Dendritic cell treated with granulocyte-macrophage colony-stimulating factor and Interleukin-4, amounts not matched to agents 40 ng/mL and 50 ng/mL, for 4 days (primary cell): Measurements from ENCODE around the gene GDPD5.

Source experiments
- H3K27ac Mint-ChIP-seq: one replicate; pipeline ENCODE4 v1.8.0; 2022; ENCODE audit warnings: mild to moderate bottlenecking, mixed read lengths
- H3K27me3 Mint-ChIP-seq: one replicate; pipeline ENCODE4 v1.8.0; 2022; ENCODE audit warnings: mild to moderate bottlenecking, mixed read lengths
- H3K36me3 Mint-ChIP-seq: one replicate; pipeline ENCODE4 v1.8.0; 2022; ENCODE audit warnings: low read depth, mixed read lengths
- H3K4me1 Mint-ChIP-seq: one replicate; pipeline ENCODE4 v1.8.0; 2022; ENCODE audit warnings: low read depth, mixed read lengths
- H3K4me3 Mint-ChIP-seq: one replicate; pipeline ENCODE4 v1.8.0; 2022; ENCODE audit warnings: mild to moderate bottlenecking, moderate library complexity, mixed read lengths
- H3K9me3 Mint-ChIP-seq: one replicate; pipeline ENCODE4 v1.8.0; 2022; ENCODE audit warnings: mixed read lengths
- intact Hi-C: fragments of 100-400 bp; cut with micrococcal nuclease; formaldehyde crosslinking; loops from one replicate; pipeline ENCODE4 v1.15.0; 2022

Gene GDPD5

GRCh38 chr11:75504501-75504900 lies 21.2 kb downstream of the GDPD5 start:
- Mint-ChIP-seq H3K27ac (no peak overlapping the region), H3K4me1 (peaks cover 51% of the 10 kb centered on the region), H3K36me3 (no peaks in the 10 kb centered on the region), H3K27me3 (peaks cover 1% of the 10 kb centered on the region), H3K4me3 (no peak overlapping the region), H3K9me3 (no peaks in the 10 kb centered on the region)
- intact Hi-C loops = no loop called here

- Mint-ChIP-seq H3K27me3 (peaks cover 1% of the 10 kb centered on the region), H3K36me3 (no peaks in the 10 kb centered on the region), H3K4me1 (peaks cover 52% of the 10 kb centered on the region), H3K27ac (no peak overlapping the region), H3K4me3 (no peak overlapping the region), H3K9me3 (no peaks in the 10 kb centered on the region)
- intact Hi-C loops = no loop called here
Observed at GRCh38 chr11:75503531-75504099, 22.1 kb downstream of the GDPD5 start.

- Mint-ChIP-seq H3K9me3 (no peaks in the 10 kb centered on the region), H3K27me3 (peaks cover 1% of the 10 kb centered on the region), H3K4me3 (no peak overlapping the region), H3K4me1 (peaks cover 38% of the 10 kb centered on the region), H3K27ac (no peak overlapping the region), H3K36me3 (no peaks in the 10 kb centered on the region)
- intact Hi-C loops = no loop called here
Observed at GRCh38 chr11:75502138-75502537, 23.6 kb downstream of the GDPD5 start.

- H3K27ac Mint-ChIP-seq = no peak overlapping the region
Observed at GRCh38 chr11:75500742-75501141, 25.0 kb downstream of the GDPD5 start.

GRCh38 chr11:75499423-75500190 lies 26.1 kb downstream of the GDPD5 start:
- no peaks in the 10 kb centered on the region for H3K27me3 Mint-ChIP-seq
- no peak overlapping the region for H3K27ac Mint-ChIP-seq
- intact Hi-C loops = no loop called here
- no peak overlapping the region for H3K4me3 Mint-ChIP-seq
- no peaks in the 10 kb centered on the region for H3K9me3 Mint-ChIP-seq
- H3K4me1 Mint-ChIP-seq = peaks cover 24% of the 10 kb centered on the region
- H3K36me3 Mint-ChIP-seq = no peaks in the 10 kb centered on the region

More at GRCh38 chr11:75500742-75501141, 25.0 kb downstream of the GDPD5 start:
- Mint-ChIP-seq H3K4me3 (no peak overlapping the region), H3K4me1 (peaks cover 35% of the 10 kb centered on the region), H3K36me3 (no peaks in the 10 kb centered on the region), H3K9me3 (no peaks in the 10 kb centered on the region), H3K27me3 (no peaks in the 10 kb centered on the region)
- intact Hi-C loops = no loop called here

- H3K9me3 Mint-ChIP-seq = no peaks in the 10 kb centered on the region
- intact Hi-C loops = no loop called here
- no peaks in the 10 kb centered on the region for H3K27me3 Mint-ChIP-seq
- no peaks in the 10 kb centered on the region for H3K36me3 Mint-ChIP-seq
- H3K4me1 Mint-ChIP-seq = peaks cover 18% of the 10 kb centered on the region
- no peak overlapping the region for H3K4me3 Mint-ChIP-seq
- H3K27ac Mint-ChIP-seq = no peak overlapping the region
Observed at GRCh38 chr11:75498556-75499255, 27.0 kb downstream of the GDPD5 start.

- Mint-ChIP-seq H3K9me3 (no peaks in the 10 kb centered on the region), H3K4me3 (no peak overlapping the region), H3K4me1 (peaks cover 18% of the 10 kb centered on the region), H3K27me3 (no peaks in the 10 kb centered on the region), H3K27ac (no peak overlapping the region), H3K36me3 (no peaks in the 10 kb centered on the region)
- intact Hi-C loops = no loop called here
Observed at GRCh38 chr11:75497788-75498409, 27.8 kb downstream of the GDPD5 start.

- Mint-ChIP-seq H3K36me3 (no peaks in the 10 kb centered on the region), H3K9me3 (no peaks in the 10 kb centered on the region), H3K4me3 (no peak overlapping the region), H3K27me3 (no peaks in the 10 kb centered on the region), H3K27ac (no peak overlapping the region), H3K4me1 (peaks cover 23% of the 10 kb centered on the region)
- intact Hi-C loops = no loop called here
Observed at GRCh38 chr11:75496305-75496752, 29.4 kb downstream of the GDPD5 start.

- Mint-ChIP-seq H3K9me3 (no peaks in the 10 kb centered on the region), H3K4me3 (no peak overlapping the region), H3K36me3 (no peaks in the 10 kb centered on the region), H3K27me3 (no peaks in the 10 kb centered on the region), H3K4me1 (peaks cover 23% of the 10 kb centered on the region), H3K27ac (no peak overlapping the region)
- intact Hi-C loops = no loop called here
Observed at GRCh38 chr11:75495749-75496304, 29.9 kb downstream of the GDPD5 start.

GRCh38 chr11:75493626-75494025 lies 32.1 kb downstream of the GDPD5 start:
- intact Hi-C loops = no loop called here
- peaks cover 6% of the 10 kb centered on the region for H3K4me1 Mint-ChIP-seq
- peaks cover 3% of the 10 kb centered on the region for H3K36me3 Mint-ChIP-seq
- H3K9me3 Mint-ChIP-seq = no peaks in the 10 kb centered on the region
- H3K27ac Mint-ChIP-seq = no peak overlapping the region
- H3K4me3 Mint-ChIP-seq = no peak overlapping the region
- H3K27me3 Mint-ChIP-seq = no peaks in the 10 kb centered on the region

GRCh38 chr11:75492181-75492820 lies 33.4 kb downstream of the GDPD5 start:
- Mint-ChIP-seq H3K4me3 (no peak overlapping the region), H3K4me1 (peaks cover 6% of the 10 kb centered on the region), H3K27ac (no peak overlapping the region), H3K9me3 (no peaks in the 10 kb centered on the region), H3K27me3 (no peaks in the 10 kb centered on the region), H3K36me3 (peaks cover 6% of the 10 kb centered on the region)
- intact Hi-C loops = no loop called here

- intact Hi-C loops = no loop called here
- H3K4me1 Mint-ChIP-seq = peaks cover 6% of the 10 kb centered on the region
- H3K4me3 Mint-ChIP-seq = no peak overlapping the region
- peaks cover 6% of the 10 kb centered on the region for H3K36me3 Mint-ChIP-seq
- H3K27me3 Mint-ChIP-seq = no peaks in the 10 kb centered on the region
- no peak overlapping the region for H3K27ac Mint-ChIP-seq
- H3K9me3 Mint-ChIP-seq = no peaks in the 10 kb centered on the region
Observed at GRCh38 chr11:75491465-75491864, 34.3 kb downstream of the GDPD5 start.
